HEK293 (cell line): ENCODE data around the gene LIPN.
"Not testable (repeated sequence)": the region's sequence is repeated elsewhere in the genome, so short reads cannot be mapped to it uniquely, and the experiment has no call there.

Source experiments
- CTCF ChIA-PET: fragments of 350-600 bp; formaldehyde crosslinking; extraction: SDS; loops from one replicate; lab custom pipeline; 2021; ENCODE audit warnings: antibody characterized with exemption; lab: Yijun Ruan, JAX
- POLR2A ChIA-PET: fragments of 300-600 bp; formaldehyde crosslinking; extraction: SDS; loops from one replicate; lab custom pipeline; 2020; ENCODE audit warnings: antibody characterized with exemption, inconsistent platforms; lab: Yijun Ruan, JAX
- H3K27ac ChIP-seq: fragments of 200-500 bp; sonication (Bioruptor generic); 2 replicates; pipeline ENCODE4 v1.5.1; 2014; ENCODE audit warnings: low read depth, low read length, control low read depth, inconsistent platforms; ENCODE audit errors: extremely low read depth
- H3K36me3 ChIP-seq, 2 experiments: fragments of 200-500 bp in 1 of 2; sonication (Bioruptor generic) in 1 of 2; 1 replicate in 1 of 2; 2 replicates in 1 of 2; pipeline ENCODE4 v1.5.1; 2014 to 2017; ENCODE audit warnings: inconsistent platforms in 2 of 2, low read length in 2 of 2; ENCODE audit not compliant: control insufficient read depth in 2 of 2, insufficient read depth in 1 of 2
- H3K4me1 ChIP-seq: fragments of 200-500 bp; sonication (Bioruptor generic); 2 replicates; pipeline ENCODE4 v1.5.1; 2014; ENCODE audit warnings: mild to moderate bottlenecking, low read length, inconsistent platforms; ENCODE audit not compliant: control insufficient read depth, insufficient read depth
- H3K4me3 ChIP-seq: 2 replicates; pipeline ENCODE4 v1.5.1; 2011; ENCODE audit warnings: low read depth, mild to moderate bottlenecking, control low read depth, low read length, moderate library complexity
- H3K9me3 ChIP-seq: fragments of 200-500 bp; sonication (Bioruptor generic); 2 replicates; pipeline ENCODE4 v1.5.1; 2014; ENCODE audit warnings: low read depth, low read length, inconsistent platforms; ENCODE audit not compliant: control insufficient read depth, insufficient read depth
- CTCF ChIP-seq: fragments of 450-650 bp; formaldehyde crosslinking; IDR thresholded peaks from 2 replicates; pipeline ENCODE4 v1.5.1; 2016; ENCODE audit warnings: missing biosample characterization, missing genetic modification characterization
- GLI4 ChIP-seq: fragments of 450-650 bp; formaldehyde crosslinking; IDR thresholded peaks from 2 replicates; pipeline ENCODE4 v1.5.1; 2016; ENCODE audit warnings: missing biosample characterization, missing genetic modification characterization
- ZBTB21 ChIP-seq: fragments of 450-650 bp; formaldehyde crosslinking; IDR thresholded peaks from 2 replicates; pipeline ENCODE4 v1.5.1; 2017; ENCODE audit warnings: missing biosample characterization, missing genetic modification characterization
- ZFP41 ChIP-seq: fragments of 450-650 bp; formaldehyde crosslinking; IDR thresholded peaks from 2 replicates; pipeline ENCODE4 v1.5.1; 2016; ENCODE audit warnings: missing biosample characterization, missing genetic modification characterization, borderline replicate concordance
- ZNF132 ChIP-seq: fragments of 450-650 bp; formaldehyde crosslinking; IDR thresholded peaks from 2 replicates; pipeline ENCODE4 v1.5.1; 2017; ENCODE audit warnings: missing biosample characterization, missing genetic modification characterization, borderline replicate concordance
- ZNF19 ChIP-seq: fragments of 450-650 bp; formaldehyde crosslinking; IDR thresholded peaks from 2 replicates; pipeline ENCODE4; 2016; ENCODE audit warnings: missing biosample characterization, missing genetic modification characterization, low read depth
- ZNF514 ChIP-seq: fragments of 450-650 bp; formaldehyde crosslinking; IDR thresholded peaks from 2 replicates; pipeline ENCODE4 v1.5.1; 2016; ENCODE audit warnings: missing biosample characterization, missing genetic modification characterization
- ZNF571 ChIP-seq: fragments of 450-650 bp; formaldehyde crosslinking; IDR thresholded peaks from 2 replicates; pipeline ENCODE4 v1.5.0; 2017; ENCODE audit warnings: missing biosample characterization, missing genetic modification characterization
- ZNF777 ChIP-seq: fragments of 450-650 bp; formaldehyde crosslinking; IDR thresholded peaks from 2 replicates; pipeline ENCODE4 v1.5.1; 2017; ENCODE audit warnings: missing biosample characterization, missing genetic modification characterization, borderline replicate concordance
- TF ChIP-seq, protein P1 (sequence below): fragments of 450-650 bp; formaldehyde crosslinking; IDR thresholded peaks from 2 replicates; pipeline ENCODE4 v1.5.1; 2016; ENCODE audit warnings: missing biosample characterization, missing genetic modification characterization
- TF ChIP-seq, protein P2 (sequence below): fragments of 450-650 bp; formaldehyde crosslinking; IDR thresholded peaks from 2 replicates; pipeline ENCODE4 v1.5.1; 2017; ENCODE audit warnings: missing biosample characterization, missing genetic modification characterization
- TF ChIP-seq, protein P3 (sequence below): fragments of 450-650 bp; formaldehyde crosslinking; IDR thresholded peaks from 2 replicates; pipeline ENCODE4 v1.5.1; 2016; ENCODE audit warnings: missing biosample characterization, missing genetic modification characterization
- TF ChIP-seq, protein P4 (sequence below): fragments of 450-650 bp; formaldehyde crosslinking; IDR thresholded peaks from 2 replicates; pipeline ENCODE4 v1.5.1; 2016; ENCODE audit warnings: missing biosample characterization, missing genetic modification characterization
- TF ChIP-seq, protein P5 (sequence below): fragments of 450-650 bp; IDR thresholded peaks from 2 replicates; pipeline ENCODE4 v1.5.1; 2018; ENCODE audit warnings: missing biosample characterization, mild to moderate bottlenecking, missing genetic modification characterization

The LIPN gene

GRCh38 chr10:88735661-88736060, 24.2 kb upstream of the LIPN start:
- H3K36me3 ChIP-seq = no peaks in the 10 kb centered on the region
- CTCF ChIA-PET = interaction anchor here (0.6 to 1.1 kb wide), 4 partner anchors 47 to 204 kb away, joined by 3 to 6 read pairs (median 3); no protein-coding TSS in a partner anchor
- POLR2A ChIA-PET = no interaction called here

DNA sequence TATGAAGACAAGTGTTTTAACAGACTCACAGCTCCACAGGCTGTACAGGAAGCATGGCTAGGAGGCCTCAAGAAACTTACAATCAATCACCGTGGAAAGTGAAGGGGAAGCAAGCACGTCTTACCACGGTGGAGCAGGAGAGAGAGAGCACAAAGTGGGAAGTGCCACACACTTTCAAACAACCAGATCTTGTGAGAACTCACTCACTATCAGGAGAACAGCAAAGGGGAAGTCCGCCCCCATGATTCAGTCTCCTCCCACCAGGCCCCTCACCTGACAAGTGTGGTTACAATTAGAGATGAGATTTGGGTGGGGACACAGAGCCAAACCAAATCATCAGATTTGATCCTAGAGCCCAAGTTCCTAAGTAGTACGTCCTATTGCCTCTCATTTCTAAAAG, 17.9 kb upstream of the LIPN start:
- H3K4me3 ChIP-seq, H3K9me3 ChIP-seq, H3K27ac ChIP-seq, H3K4me1 ChIP-seq, H3K36me3 ChIP-seq, POLR2A ChIA-PET: not testable (repeated sequence)
- CTCF ChIA-PET = interaction anchor here (2.0 kb wide), 1 partner anchor 14 kb away, joined by 7 read pairs; no protein-coding TSS in a partner anchor

More at GRCh38 chr10:88735661-88736060, 24.2 kb upstream of the LIPN start:
- H3K9me3 ChIP-seq = no peaks in the 10 kb centered on the region
- no peak overlapping the region for H3K4me3 ChIP-seq
- TF ChIP-seq, protein P1, sequence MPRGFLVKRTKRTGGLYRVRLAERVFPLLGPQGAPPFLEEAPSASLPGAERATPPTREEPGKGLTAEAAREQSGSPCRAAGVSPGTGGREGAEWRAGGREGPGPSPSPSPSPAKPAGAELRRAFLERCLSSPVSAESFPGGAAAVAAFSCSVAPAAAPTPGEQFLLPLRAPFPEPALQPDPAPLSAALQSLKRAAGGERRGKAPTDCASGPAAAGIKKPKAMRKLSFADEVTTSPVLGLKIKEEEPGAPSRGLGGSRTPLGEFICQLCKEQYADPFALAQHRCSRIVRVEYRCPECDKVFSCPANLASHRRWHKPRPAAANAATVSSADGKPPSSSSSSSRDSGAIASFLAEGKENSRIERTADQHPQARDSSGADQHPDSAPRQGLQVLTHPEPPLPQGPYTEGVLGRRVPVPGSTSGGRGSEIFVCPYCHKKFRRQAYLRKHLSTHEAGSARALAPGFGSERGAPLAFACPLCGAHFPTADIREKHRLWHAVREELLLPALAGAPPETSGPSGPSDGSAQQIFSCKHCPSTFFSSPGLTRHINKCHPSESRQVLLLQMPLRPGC (tag by site-specific recombination) = no peak
- TF ChIP-seq ZNF132 (tag by site-specific recombination) = no peak
- no peak for TF ChIP-seq ZFP41
- TF ChIP-seq, protein P2, sequence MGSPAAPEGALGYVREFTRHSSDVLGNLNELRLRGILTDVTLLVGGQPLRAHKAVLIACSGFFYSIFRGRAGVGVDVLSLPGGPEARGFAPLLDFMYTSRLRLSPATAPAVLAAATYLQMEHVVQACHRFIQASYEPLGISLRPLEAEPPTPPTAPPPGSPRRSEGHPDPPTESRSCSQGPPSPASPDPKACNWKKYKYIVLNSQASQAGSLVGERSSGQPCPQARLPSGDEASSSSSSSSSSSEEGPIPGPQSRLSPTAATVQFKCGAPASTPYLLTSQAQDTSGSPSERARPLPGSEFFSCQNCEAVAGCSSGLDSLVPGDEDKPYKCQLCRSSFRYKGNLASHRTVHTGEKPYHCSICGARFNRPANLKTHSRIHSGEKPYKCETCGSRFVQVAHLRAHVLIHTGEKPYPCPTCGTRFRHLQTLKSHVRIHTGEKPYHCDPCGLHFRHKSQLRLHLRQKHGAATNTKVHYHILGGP (tag by site-specific recombination) = no peak
- TF ChIP-seq, protein P3, sequence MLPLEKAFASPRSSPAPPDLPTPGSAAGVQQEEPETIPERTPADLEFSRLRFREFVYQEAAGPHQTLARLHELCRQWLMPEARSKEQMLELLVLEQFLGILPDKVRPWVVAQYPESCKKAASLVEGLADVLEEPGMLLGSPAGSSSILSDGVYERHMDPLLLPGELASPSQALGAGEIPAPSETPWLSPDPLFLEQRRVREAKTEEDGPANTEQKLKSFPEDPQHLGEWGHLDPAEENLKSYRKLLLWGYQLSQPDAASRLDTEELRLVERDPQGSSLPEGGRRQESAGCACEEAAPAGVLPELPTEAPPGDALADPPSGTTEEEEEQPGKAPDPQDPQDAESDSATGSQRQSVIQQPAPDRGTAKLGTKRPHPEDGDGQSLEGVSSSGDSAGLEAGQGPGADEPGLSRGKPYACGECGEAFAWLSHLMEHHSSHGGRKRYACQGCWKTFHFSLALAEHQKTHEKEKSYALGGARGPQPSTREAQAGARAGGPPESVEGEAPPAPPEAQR (tag by site-specific recombination) = no peak
- H3K4me1 ChIP-seq = no peaks in the 10 kb centered on the region
- H3K27ac ChIP-seq = no peak overlapping the region

- TF ChIP-seq, protein P4, sequence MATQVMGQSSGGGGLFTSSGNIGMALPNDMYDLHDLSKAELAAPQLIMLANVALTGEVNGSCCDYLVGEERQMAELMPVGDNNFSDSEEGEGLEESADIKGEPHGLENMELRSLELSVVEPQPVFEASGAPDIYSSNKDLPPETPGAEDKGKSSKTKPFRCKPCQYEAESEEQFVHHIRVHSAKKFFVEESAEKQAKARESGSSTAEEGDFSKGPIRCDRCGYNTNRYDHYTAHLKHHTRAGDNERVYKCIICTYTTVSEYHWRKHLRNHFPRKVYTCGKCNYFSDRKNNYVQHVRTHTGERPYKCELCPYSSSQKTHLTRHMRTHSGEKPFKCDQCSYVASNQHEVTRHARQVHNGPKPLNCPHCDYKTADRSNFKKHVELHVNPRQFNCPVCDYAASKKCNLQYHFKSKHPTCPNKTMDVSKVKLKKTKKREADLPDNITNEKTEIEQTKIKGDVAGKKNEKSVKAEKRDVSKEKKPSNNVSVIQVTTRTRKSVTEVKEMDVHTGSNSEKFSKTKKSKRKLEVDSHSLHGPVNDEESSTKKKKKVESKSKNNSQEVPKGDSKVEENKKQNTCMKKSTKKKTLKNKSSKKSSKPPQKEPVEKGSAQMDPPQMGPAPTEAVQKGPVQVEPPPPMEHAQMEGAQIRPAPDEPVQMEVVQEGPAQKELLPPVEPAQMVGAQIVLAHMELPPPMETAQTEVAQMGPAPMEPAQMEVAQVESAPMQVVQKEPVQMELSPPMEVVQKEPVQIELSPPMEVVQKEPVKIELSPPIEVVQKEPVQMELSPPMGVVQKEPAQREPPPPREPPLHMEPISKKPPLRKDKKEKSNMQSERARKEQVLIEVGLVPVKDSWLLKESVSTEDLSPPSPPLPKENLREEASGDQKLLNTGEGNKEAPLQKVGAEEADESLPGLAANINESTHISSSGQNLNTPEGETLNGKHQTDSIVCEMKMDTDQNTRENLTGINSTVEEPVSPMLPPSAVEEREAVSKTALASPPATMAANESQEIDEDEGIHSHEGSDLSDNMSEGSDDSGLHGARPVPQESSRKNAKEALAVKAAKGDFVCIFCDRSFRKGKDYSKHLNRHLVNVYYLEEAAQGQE (tag by site-specific recombination) = no peak
- no peak for TF ChIP-seq GLI4 (tag by site-specific recombination)
- no peak for TF ChIP-seq ZNF777 (tag by site-specific recombination)
- TF ChIP-seq ZBTB21 (tag by site-specific recombination) = no peak
- no peak for TF ChIP-seq ZNF571
- TF ChIP-seq ZNF19 (tag by site-specific recombination) = no peak
- no peak for TF ChIP-seq CTCF (tag by site-specific recombination)
- TF ChIP-seq ZNF514 (tag by site-specific recombination) = no peak
- TF ChIP-seq, protein P5, sequence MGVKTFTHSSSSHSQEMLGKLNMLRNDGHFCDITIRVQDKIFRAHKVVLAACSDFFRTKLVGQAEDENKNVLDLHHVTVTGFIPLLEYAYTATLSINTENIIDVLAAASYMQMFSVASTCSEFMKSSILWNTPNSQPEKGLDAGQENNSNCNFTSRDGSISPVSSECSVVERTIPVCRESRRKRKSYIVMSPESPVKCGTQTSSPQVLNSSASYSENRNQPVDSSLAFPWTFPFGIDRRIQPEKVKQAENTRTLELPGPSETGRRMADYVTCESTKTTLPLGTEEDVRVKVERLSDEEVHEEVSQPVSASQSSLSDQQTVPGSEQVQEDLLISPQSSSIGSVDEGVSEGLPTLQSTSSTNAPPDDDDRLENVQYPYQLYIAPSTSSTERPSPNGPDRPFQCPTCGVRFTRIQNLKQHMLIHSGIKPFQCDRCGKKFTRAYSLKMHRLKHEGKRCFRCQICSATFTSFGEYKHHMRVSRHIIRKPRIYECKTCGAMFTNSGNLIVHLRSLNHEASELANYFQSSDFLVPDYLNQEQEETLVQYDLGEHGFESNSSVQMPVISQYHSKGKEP (tag by site-specific recombination) = no peak
- ChIA-PET CTCF (interaction anchor here (0.7 to 2.0 kb wide), 2 partner anchors 14 to 147 kb away, joined by 3 to 7 read pairs; no protein-coding TSS in a partner anchor), POLR2A (no interaction called here)
- no peak overlapping the region for H3K4me3 ChIP-seq
- no peaks in the 10 kb centered on the region for H3K36me3 ChIP-seq
- H3K27ac ChIP-seq = no peak overlapping the region
- H3K9me3 ChIP-seq = no peaks in the 10 kb centered on the region; the same call in 1 of the 2 replicates
- no peaks in the 10 kb centered on the region for H3K4me1 ChIP-seq
These were observed 17.4 kb upstream of the LIPN start for GRCh38 chr10:88742448-88742847.
